Spleen (tissue), 11 donors: ENCODE measurements around the gene TYMP. TPM values are rescaled to one million over a fixed set of nuclear protein-coding genes. Genes with fewer than 3 reads are reported as not detected.
"Not testable (repeated sequence)": the region's sequence is repeated elsewhere in the genome, so short reads cannot be mapped to it uniquely, and the experiment has no call there.

Experiments used
- DNase-seq: peaks from one replicate; pipeline ENCODE4 v3.0.0-alpha.2; 2020
- H3K27ac ChIP-seq, 8 donors: fragments of 200-600 bp; sonication (generic) in 7 of 8; 1 replicate in 4 of 8; 2 replicates in 4 of 8; pipeline versions ENCODE4 v1.5.0 to v1.8.0; 2016 to 2021; ENCODE audit warnings: inconsistent platforms in 4 of 8, mild to moderate bottlenecking in 4 of 8, moderate library complexity in 1 of 8
- H3K27me3 ChIP-seq, 7 donors: fragments of 200-600 bp; sonication (generic) in 6 of 7; replicated peaks in 1 of 7; 1 replicate in 4 of 7; 2 replicates in 3 of 7; pipeline versions ENCODE4 v1.5.0 to v1.8.0; 2016 to 2021; ENCODE audit warnings: inconsistent platforms in 3 of 7, mild to moderate bottlenecking in 1 of 7
- H3K36me3 ChIP-seq, 6 donors: fragments of 200-600 bp; sonication (generic) in 5 of 6; 1 replicate in 4 of 6; 2 replicates in 2 of 6; pipeline versions ENCODE4 v1.5.0 to v1.8.0; 2016 to 2021; ENCODE audit warnings: inconsistent platforms in 2 of 6
- H3K4me1 ChIP-seq, 6 donors: fragments of 200-600 bp; sonication (generic) in 5 of 6; 1 replicate in 3 of 6; 2 replicates in 3 of 6; pipeline versions ENCODE4 v1.5.0 to v1.8.0; 2016 to 2021; ENCODE audit warnings: inconsistent platforms in 3 of 6
- H3K4me3 ChIP-seq, 8 donors: fragments of 200-600 bp; sonication (generic) in 7 of 8; 1 replicate in 4 of 8; 2 replicates in 4 of 8; pipeline versions ENCODE4 v1.5.0 to v1.8.0; 2016 to 2021; ENCODE audit warnings: inconsistent platforms in 4 of 8, mild to moderate bottlenecking in 4 of 8, moderate library complexity in 2 of 8
- H3K9me3 ChIP-seq, 8 donors: fragments of 200-600 bp; sonication (generic) in 7 of 8; 1 replicate in 4 of 8; 2 replicates in 4 of 8; pipeline versions ENCODE4 v1.5.0 to v1.8.0; 2016 to 2021; ENCODE audit warnings: inconsistent platforms in 4 of 8
- CTCF ChIP-seq, 11 experiments: fragments of 200-600 bp in 7 of 11; fragments of 450-650 bp in 4 of 11; sonication (generic) in 4 of 11; IDR thresholded peaks in 8 of 11; conservative IDR thresholded peaks in 3 of 11; 1 replicate in 7 of 11; 2 replicates in 4 of 11; pipeline versions ENCODE4 v1.4.0 to v1.8.0; 2016 to 2021; ENCODE audit warnings: antibody characterized with exemption in 11 of 11, inconsistent platforms in 4 of 11, mild to moderate bottlenecking in 1 of 11
- POLR2A ChIP-seq, 3 donors: fragments of 450-650 bp; IDR thresholded peaks; one replicate each; pipeline ENCODE4 v1.5.1; 2017; ENCODE audit warnings: antibody characterized with exemption in 3 of 3, mild to moderate bottlenecking in 1 of 3
- POLR2AphosphoS5 ChIP-seq, 3 donors: sonication (generic); formaldehyde crosslinking; IDR thresholded peaks; one replicate each; pipeline ENCODE4 v1.5.1; 2017; ENCODE audit warnings: antibody characterized with exemption in 3 of 3
- WGBS, 5 donors: extraction: QIAGEN DNeasy Blood & Tissue Kit in 3 of 5; methylation state at CpG; one replicate each; pipeline versions ENCODE4 v1.1.5 to v1.1.7; 2013 to 2018; 5-methylcytosine and 5-hydroxymethylcytosine counted together
- intact Hi-C: fragments of 100-400 bp; cut with DNase I; formaldehyde crosslinking; loops from one replicate; pipeline ENCODE4 v1.15.0; 2023; ENCODE audit warnings: low total_unique reads
- polyA plus RNA-seq, 3 donors: library from polyadenylated mRNA; stranded (reverse); fragments of 200-250 nt; gene quantifications; one replicate each; pipeline ENCODE4 v1.2.1, GENCODE V29; 2013
- total RNA-seq, 7 donors: library from RNA; depleted of rRNA in 3 of 7; stranded (reverse); fragments of >200 nt in 3 of 7; fragmentation: NEBNext Ultra II Directional in 4 of 7; extraction: Animal tissue kit (Norgen Biotek cat#: 25700) in 4 of 7; gene quantifications; one replicate each; pipeline versions ENCODE4 v1.1.0 to v1.2.1, GENCODE V29; 2016 to 2021
- donor health status: healthy with polysubstance abuse.
- donor health status: DM: no; HTN: no; CAD: no; lungs with moderate emphysema.
- donor health status: DM: no; HTN: no; CAD: no.
- donor health status: Bipolar disorder and iron deficiency.
- donor health status: healthy.
- donor health status: DM: no; HTN: no; CAD: no.
- donor health status: DM: yes; HTN: yes; CAD: no.

TYMP gene
- total and polyA plus RNA-seq, 10 donors: 73.7 to 284 (median 145) TPM

GRCh38 chr22:50536226-50536625 lies 6.4 kb upstream of the TYMP start:
- TF ChIP-seq POLR2AphosphoS5 (IDR thresholded peaks at IDR 0.05) (no peak), POLR2A (IDR thresholded peaks at IDR 0.05) (no peak), CTCF (IDR thresholded peaks at IDR 0.05 in 8 of 11, conservative IDR thresholded peaks at IDR 0.05 in 3 of 11) (no peak)
- intact Hi-C loops: no loop called here
- Histone ChIP-seq H3K4me3 (no peak overlapping the region), H3K36me3 (no peaks in the 10 kb centered on the region), H3K27ac (peak overlapping the region in 5 of 8 donors; percentile 40 to 100 (median 99)), H3K4me1 (peaks cover 27 to 100% (median 72%) of the 10 kb centered on the region in 6 donors), H3K9me3 (no peaks in the 10 kb centered on the region), H3K27me3 (no peaks in the 10 kb centered on the region)
- no peak for DNase-seq
- WGBS, 5 donors: 71 to 89% (median 82%) methylated on average over 3 of the region's 3 CpGs

GRCh38 chr22:50535113-50535512 lies 5.3 kb upstream of the TYMP start:
- intact Hi-C loops: no loop called here
- H3K4me1 ChIP-seq: peaks cover 24 to 100% (median 72%) of the 10 kb centered on the region in 6 donors
- TF ChIP-seq POLR2AphosphoS5 (IDR thresholded peaks at IDR 0.05) (peak in 1 of 3 donors; percentile 13), POLR2A (IDR thresholded peaks at IDR 0.05) (no peak)
- 65 to 82% (median 73%) methylated on average over 7 to 8 of the region's 8 CpGs for WGBS, 5 donors
- H3K9me3 ChIP-seq: no peaks in the 10 kb centered on the region
- no peak overlapping the region for H3K4me3 ChIP-seq
- peak overlapping the region; percentile 40 to 100 (median 99) for H3K27ac ChIP-seq
- DNase-seq: no peak
- H3K27me3 ChIP-seq: no peaks in the 10 kb centered on the region
- no peaks in the 10 kb centered on the region for H3K36me3 ChIP-seq

- Histone ChIP-seq H3K4me1 (peaks cover 18 to 99% (median 71%) of the 10 kb centered on the region in 6 donors), H3K4me3 (peak overlapping the region in 1 of 8 donors; percentile 27), H3K27ac (peak overlapping the region; percentile 22 to 100 (median 99))
- TF ChIP-seq POLR2A (IDR thresholded peaks at IDR 0.05) (peak in 1 of 3 donors; percentile 18), POLR2AphosphoS5 (IDR thresholded peaks at IDR 0.05) (peak in 2 of 3 donors; percentile 61 to 62)
- H3K27me3 ChIP-seq, H3K9me3 ChIP-seq, DNase-seq, intact Hi-C loops, H3K36me3 ChIP-seq: not testable (repeated sequence)
- 40 to 64% (median 50%) methylated on average over 21 of the region's 21 CpGs for WGBS, 5 donors
Measured at GRCh38 chr22:50533856-50534711, 4.3 kb upstream of the TYMP start.

- Histone ChIP-seq H3K9me3 (no peaks in the 10 kb centered on the region), H3K4me1 (peaks cover 15 to 99% (median 70%) of the 10 kb centered on the region in 6 donors), H3K27me3 (no peaks in the 10 kb centered on the region), H3K27ac (peak overlapping the region; percentile 97 to 100 (median 99)), H3K36me3 (peaks cover 0 to 13% (median 0%) of the 10 kb centered on the region in 6 donors), H3K4me3 (peak overlapping the region in 1 of 8 donors; percentile 87)
- WGBS, 5 donors: 61 to 85% (median 82%) methylated on average over 19 of the region's 19 CpGs
- peak; percentile 72 for DNase-seq
- intact Hi-C loops: no loop called here
- TF ChIP-seq POLR2AphosphoS5 (IDR thresholded peaks at IDR 0.05) (no peak), POLR2A (IDR thresholded peaks at IDR 0.05) (no peak), CTCF (IDR thresholded peaks at IDR 0.05 in 8 of 11, conservative IDR thresholded peaks at IDR 0.05 in 3 of 11) (no peak)
Measured at GRCh38 chr22:50532824-50533796, 3.3 kb upstream of the TYMP start.
